ELR (cell line): Measurements from ENCODE around the gene ELAC1.

Source experiments
- DNase-seq: peaks from one replicate; pipeline ENCODE4 v3.0.0-alpha.2; 2015; ENCODE audit warnings: low read depth

The ELAC1 gene

DNA sequence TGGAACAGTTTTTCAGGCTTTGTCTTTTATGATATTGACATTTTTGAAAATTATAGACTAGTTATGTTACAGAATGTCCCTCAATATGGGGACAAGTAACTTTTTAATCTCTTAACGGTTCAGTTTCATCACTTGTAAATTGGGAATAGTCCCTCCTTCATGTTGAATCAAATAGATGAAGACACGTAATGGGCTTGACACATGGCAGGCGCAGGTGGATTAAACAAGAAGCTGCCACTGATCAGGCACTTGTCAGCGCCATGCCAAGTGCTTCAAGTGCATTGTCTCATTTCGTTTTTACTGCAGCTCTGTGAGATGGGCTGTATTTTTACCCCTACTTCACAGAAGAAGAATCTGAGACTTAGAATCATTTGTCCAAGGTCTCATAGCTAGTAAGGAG, 52.7 kb downstream of the ELAC1 start:
- DNase-seq = no peak

GRCh38 chr18:51021226-51021965, 53.6 kb downstream of the ELAC1 start:
- DNase-seq = no peak

DNA sequence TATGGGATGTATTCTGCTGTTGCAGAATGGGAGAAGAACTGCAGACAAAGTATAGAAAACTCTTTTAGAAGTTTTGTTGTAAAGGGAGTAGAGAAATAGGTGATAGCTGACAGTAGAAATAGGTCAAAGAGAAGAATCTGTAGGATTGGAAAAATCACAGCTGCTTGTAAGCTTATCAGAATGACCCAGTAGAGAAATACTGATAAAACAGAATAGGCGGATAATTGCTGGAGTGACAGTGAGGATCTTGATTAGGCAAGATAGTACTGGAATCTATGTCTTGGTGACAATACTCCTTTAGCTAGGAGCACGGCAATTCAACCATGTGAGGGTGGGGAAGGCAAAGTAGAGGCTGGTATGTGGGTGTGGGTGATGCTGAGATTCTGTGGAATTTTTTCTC, 57.7 kb downstream of the ELAC1 start:
- DNase-seq = no peak

GRCh38 chr18:51028201-51028805, 60.5 kb downstream of the ELAC1 start:
- DNase-seq = peak; percentile 27

GRCh38 chr18:51029378-51029693, 61.5 kb downstream of the ELAC1 start:
- DNase-seq = peak; percentile 70

DNA sequence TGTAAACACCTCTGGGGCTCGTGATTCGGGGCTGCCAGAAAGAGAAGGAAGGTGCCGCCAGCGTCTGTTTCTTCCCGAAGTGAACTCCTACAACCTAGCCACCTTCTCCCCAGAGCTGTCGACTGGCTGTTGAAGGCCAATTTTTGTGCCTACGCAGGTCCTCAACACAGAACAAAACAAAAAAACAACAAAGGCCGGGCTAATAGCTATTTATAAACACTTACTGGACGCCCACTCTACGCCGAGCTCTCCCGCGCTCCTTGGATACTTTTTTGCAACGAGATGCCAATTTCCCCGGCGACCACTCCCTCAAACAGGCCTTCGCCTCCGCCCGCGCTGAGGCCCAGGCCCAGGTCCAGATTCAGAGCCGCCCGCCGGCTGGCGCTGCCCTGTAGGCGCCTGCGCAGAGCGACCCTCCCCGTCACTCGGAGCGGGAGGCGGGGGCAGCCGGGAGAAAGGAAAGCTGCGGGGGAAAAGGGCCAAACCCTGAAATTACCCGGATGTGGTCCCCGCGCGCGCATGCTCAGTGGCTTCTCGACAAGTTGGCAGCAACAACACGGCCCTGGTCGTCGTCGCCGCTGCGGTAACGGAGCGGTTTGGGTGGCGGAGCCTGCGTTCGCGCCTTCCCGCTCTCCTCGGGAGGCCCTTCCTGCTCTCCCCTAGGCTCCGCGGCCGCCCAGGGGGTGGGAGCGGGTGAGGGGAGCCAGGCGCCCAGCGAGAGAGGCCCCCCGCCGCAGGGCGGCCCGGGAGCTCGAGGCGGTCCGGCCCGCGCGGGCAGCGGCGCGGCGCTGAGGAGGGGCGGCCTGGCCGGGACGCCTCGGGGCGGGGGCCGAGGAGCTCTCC, 62.1 kb downstream of the ELAC1 start, which contains the start of gene SMAD4:
Gene SMAD4 (plus strand): TSS at position 520 of the 843 bp plus-strand sequence. CDS start 16,834 bp downstream, outside the sequence.
- peak; percentile 95 for DNase-seq

- peak; percentile 73 for DNase-seq
Measured at GRCh38 chr18:51030537-51031258, 62.9 kb downstream of the ELAC1 start.

- no peak for DNase-seq
Measured at GRCh38 chr18:51032193-51032592, 64.4 kb downstream of the ELAC1 start.

DNA sequence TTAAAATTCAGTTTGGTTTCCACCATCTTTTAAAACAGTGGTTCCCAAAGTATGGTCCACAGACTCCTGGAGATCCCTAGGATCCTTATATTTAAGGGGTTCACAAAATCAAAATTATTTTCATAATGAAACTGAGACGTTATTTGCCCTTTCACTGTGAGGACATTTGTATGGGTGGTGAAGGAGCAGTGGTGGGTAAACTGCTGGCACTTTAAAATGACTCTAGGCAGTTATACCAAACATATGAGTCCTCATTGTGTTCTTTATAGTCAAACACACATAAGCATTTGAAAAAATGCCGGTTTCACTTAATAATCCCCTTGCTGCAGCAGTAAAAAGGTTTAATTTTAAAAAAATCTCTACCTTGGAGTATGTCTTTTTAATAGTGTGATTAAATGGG, 69.4 kb downstream of the ELAC1 start:
- DNase-seq = no peak
